ENCODE measurements around the gene XPO4.
"Not testable (repeated sequence)": the region's sequence is repeated elsewhere in the genome, so short reads cannot be mapped to it uniquely, and the experiment has no call there.

XPO4 gene

DNA sequence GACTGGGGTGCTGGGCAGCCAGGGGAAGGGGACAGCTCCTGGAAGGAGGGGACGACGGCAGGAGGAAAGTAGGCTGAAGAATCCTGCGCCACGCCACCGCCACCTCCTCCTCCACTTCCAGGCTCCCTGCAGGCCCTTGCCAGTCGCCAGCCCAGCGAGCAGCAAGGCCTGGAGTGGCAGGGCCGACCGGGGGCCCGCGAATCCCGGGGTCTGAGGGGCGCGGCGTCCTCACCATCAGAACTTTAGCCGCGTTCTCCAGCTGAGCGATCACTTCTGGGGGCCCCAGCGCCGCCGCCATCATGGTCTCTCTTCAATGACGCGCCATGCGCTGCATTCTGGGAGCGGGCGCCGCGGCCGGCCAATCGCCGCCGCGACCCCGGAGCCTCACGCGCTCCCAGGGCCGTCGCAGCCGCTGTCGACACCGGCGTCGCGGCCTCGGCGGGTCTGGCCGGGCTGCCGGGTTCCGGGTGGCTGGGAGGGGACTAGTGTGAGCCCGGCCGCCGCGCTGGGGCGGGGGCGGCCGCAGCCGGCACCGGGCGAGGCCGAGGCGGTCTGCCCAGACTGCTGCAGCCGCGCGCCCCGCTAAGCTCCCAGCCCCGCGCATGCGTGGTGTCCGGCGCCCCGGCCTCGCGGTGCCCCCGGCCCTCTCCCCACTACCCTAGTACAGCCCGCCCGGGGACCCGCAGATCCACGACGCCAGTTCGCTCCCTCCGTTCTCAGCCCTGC lies at the start of gene XPO4:
XPO4 (minus strand) TSS at position 309 of the 726 bp plus-strand sequence; CDS start at position 301, 8 bp downstream.
- DNase-seq: peak; percentile 88

DNA sequence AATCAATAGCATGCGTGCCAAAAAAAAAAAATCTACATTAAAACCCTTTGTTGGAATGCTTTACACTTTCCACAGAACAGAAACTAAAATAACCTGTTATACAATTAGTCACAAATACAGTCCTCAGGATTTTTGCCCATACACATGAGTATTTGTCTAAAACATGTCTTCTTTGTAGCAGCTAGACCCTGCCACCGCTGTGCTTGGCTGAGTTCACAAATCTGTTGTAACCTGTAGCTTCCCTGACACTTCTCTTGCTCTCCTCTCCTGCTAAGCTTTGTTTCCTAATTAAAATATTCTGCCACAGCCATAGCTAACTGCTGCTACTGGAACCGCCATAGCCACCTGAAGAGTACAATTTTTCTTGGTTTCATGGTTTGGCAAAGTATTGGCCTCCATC lies 45.5 kb upstream of the XPO4 start:
- DNase-seq: peak; percentile 11

DNA sequence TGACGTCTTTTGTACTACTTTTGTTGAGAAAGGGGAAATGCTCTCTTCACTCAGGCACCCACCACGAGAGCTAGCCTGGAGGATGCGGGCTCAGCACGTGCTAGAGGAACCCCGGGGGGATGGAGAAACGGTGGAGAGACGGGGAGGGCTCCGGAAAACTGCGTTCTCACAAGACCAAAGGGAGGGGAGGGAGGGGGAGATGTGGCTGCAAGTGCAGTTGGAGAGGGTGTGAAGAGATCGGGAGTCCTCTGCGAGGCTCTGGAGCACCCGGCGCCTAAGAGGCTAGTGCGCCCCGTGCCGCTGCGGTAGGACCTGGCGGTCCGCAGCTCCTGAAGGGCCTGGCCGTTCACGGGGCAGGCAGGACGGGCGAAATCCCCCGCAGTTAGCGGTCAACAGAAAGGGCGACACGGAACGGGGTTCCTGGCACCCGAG lies 43.4 kb upstream of the XPO4 start:
- DNase-seq: no peak

DNA sequence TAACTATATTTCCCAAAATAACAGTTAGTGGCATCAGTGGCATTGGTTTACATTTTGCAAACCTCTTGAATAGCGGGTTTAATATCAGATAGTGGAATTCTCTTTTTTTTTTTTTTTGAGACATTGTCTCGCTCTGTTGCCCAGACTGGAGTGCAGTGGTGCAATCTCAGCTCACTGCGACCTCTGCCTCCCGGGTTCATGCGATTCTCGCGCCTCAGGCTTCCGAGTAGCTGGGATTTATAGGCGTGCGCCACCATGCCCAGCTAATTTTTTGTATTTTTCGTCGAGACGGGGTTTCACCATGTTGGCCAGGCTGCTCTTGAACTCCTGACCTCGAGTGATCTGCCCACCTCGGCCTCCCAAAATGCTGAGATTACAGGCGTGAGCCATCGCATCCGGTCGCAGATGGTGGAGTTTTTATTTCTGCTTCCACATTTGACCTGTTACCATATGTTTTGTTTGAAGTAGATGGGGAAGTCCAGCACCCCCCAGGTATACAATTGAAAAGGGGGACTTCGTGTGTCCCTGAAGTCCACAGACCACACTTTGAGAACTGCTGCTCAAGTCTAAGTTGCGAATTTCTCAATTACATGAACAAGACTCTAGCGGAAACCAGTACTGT lies 40.5 kb upstream of the XPO4 start:
- DNase-seq: no peak

DNA sequence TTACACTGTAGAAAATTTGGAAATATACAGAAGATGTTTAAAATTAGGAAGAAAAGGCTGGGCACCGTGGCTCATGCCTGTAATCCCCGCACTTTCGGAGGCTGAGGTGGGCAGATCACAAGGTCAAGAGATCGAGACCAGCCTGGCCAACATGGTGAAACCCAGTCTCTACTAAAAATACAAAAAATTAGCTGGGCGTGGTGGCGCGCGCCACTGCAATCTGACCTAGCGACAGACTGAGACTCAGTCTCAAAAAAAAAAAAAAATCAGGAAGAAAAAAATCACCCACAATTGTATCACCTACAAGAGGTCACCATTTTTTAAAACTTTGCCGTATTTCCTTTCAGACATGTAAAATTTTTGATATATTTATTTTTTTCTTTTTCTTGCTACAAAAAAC lies 38.0 kb upstream of the XPO4 start:
- DNase-seq: not testable (repeated sequence)

DNA sequence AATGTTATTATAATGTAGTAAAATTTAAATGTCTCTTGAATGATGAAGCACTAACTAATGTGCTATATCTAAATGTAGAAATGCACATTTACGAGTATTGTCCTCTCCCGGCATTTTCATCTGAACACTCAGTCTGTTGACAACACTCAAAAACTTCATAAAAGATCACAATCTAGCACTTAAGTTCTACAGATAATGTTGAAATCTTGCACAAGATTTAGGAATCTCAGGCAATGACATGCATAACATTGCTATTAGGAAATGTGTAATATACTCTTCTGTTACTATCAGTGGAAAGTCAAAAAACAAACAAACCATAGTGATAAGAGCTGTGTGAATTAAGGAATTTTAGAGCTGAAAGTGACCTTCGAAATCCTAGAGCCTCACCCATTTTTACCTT lies 37.5 kb upstream of the XPO4 start:
- DNase-seq: no peak

DNA sequence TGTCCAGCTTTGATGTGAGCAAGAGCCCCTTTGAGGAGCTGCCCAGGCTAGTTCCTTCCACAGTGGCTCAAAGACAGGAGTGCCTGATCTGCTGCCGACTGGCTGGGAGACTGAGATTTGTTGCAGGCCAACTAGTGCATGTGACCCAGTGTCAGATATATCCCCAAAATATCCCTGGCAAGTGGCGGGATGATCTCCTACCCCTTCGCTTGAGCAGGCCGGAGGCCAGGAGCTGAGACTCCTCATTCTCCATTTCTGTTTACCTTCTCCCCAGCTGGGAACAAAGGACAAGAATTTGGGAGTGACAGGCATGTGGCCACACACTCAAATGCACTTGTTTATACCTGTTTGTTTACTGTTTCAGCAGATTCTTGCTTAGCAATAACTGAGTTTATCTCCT lies 37.1 kb upstream of the XPO4 start:
- no peak for DNase-seq

DNA sequence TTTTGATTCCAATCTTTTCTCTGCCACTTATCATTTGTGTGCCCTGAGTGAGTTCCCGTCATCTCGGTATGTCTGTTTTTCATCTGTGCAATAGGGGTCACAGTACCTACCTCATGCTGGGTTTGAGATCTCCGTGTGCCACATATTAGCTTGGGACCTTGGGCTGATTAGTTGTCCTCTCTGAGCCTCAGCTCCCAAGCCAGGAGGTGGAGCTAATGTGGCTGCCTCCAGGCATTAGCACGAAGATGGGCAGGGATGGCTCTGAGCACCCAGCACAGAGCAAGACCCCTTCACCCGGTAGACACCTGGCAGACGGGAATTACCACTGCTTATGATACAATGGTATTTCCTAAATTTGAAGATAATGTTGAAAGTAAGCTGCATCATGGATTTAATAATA lies 35.8 kb upstream of the XPO4 start:
- no peak for DNase-seq

DNA sequence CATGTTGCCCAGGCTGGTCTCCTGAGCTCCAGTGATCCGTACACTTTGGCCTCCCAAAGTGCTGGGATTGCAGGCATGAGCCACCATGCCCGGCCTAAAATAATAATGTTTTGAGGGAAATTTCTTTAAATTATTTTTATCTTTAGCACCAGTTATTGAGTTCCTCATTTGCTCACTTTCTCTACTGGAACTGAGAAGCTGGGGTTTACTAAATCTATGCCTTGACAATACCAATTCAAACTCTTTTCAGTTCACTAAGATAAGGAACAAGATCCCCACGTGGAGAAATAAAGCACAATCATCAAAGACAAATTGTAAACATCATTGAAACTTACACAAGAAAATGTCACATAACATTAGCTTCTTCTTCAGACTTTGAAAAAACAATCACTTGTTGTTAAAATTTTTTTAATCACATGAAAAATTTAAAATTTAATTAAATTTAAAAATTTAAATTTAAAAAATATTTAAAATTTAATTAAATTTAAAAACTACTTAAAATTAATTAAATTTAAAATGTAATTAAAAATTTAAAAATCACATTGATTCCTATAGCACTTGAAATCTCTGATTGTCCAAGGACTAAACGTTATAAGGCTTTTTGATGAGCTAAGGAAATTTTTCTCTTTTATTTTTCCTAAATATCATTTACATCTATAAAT lies 25.2 kb upstream of the XPO4 start:
- DNase-seq: no peak

DNA sequence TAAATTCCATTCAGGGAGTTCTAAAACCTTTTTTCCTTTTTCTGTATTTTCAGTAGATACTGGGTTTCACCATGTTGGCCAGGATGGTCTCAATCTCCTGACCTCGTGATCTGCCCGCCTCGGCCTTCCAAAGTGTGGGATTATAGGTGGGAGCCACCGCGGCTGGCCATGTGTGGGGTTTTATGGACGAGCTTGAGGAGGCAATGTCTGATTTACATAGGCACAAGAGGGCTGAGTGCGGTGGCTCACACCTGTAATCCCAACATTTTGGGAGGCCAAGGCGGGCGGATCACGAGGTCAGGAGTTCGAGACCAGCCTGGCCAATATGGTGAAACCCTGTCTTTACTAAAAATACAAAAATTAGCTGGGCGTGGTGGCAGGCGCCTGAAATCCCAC lies 22.8 kb upstream of the XPO4 start:
- DNase-seq: not testable (repeated sequence)

DNA sequence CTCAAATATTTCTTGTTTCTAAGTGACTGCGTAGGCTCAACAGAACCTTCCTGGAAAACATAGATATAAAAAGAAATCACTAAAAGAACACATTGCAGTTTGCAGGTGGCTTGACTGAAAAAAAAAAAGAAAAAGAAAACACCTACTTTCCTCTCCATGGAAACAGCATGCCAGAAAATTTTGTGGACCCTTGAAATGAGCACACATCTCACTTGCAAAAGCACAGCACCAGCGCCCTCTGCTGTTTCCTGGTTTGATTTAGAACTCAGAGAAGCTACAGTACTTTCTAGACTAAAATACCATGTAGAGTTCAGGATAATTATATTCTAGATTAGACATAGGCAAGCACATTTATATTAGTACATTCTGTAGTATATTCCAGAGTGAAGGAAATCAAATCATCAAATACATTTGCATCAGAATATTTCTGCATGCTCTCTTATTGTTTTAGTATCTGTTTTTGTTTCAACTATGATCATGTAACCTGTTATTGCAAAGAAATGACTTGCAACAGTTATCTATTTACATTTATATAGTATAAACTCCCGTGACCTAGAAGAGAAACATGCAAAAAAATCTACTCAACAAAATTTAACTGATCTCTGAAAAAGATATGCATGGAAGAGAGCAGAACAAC lies 22.3 kb upstream of the XPO4 start:
- DNase-seq: peak; percentile 94

DNA sequence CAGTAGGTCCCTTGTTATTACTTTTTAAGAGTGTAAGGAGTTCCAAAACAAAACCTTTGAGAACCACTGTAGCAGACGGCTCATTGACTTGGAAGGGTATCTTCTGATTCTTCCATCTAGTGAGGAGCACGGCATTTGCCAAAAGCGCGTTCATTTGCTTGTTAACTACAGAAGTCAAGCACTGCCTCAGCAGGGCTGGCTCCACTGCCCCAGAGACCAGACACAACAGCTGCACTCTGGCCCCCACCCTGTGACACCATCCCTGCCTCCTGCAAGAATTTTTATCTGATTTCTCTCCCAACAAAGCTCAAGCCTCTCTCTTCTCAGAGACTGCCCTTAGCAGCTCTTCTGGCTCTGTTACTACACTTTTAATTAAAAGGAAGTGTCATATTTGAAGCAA lies 20.7 kb upstream of the XPO4 start:
- no peak for DNase-seq

DNA sequence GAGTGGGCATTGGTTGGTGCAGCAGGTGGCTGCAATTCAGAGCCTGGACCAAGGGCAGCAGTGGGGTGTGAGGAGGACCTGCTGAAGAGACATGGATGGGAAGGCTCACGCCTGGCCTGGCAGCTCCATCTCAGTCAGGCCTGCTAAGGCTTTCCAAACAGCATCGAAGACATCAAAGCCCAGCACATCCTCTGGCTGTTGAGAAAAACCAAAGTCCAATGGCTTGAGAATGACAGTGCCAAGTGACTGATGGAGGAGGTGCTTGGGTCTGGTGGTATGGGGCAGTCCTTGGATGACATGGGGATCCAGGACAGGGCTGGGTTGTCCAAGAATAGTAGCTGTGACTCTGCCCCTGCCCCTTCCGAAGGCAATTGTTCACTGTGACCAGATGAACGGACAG lies 19.0 kb upstream of the XPO4 start:
- DNase-seq: no peak

DNA sequence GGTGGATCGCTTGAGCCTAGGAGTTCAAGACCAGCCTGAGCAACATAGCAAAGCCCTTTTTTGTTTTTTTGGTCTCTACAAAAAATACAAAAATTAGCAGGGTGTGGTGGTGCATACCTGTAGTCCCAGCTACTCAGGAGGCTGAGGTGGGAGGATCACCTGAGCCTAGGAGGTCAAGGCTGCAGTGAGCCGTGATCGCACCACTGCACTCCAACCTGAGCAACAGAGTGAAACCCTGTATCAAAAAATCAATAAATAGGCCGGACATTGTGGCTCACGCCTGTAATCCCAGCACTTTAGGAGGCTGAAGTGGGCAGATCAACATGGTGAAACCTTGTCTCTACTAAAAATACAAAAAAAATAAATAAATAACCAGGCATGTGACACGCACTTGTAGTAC lies 13.1 kb upstream of the XPO4 start:
- peak; percentile 25 for DNase-seq

DNA sequence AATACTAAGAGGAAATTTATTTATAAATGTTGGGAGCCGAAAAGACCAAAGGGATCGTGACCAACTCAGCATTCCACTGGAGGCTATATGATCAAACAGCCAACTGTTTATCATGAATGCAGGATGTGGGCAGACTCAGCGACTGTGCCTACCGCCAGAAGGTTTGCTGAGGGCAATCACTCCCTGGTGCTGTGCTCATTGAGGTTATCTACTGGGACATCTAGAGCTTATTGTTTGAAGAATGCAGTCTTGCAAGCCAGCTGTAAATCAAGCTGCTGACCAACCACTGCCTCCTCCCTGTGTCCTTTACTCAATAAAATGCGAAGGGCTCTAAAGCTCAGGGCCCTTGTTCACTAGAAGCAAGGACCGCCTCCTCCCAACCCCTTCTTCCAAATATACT lies 8.5 kb upstream of the XPO4 start:
- no peak for DNase-seq

DNA sequence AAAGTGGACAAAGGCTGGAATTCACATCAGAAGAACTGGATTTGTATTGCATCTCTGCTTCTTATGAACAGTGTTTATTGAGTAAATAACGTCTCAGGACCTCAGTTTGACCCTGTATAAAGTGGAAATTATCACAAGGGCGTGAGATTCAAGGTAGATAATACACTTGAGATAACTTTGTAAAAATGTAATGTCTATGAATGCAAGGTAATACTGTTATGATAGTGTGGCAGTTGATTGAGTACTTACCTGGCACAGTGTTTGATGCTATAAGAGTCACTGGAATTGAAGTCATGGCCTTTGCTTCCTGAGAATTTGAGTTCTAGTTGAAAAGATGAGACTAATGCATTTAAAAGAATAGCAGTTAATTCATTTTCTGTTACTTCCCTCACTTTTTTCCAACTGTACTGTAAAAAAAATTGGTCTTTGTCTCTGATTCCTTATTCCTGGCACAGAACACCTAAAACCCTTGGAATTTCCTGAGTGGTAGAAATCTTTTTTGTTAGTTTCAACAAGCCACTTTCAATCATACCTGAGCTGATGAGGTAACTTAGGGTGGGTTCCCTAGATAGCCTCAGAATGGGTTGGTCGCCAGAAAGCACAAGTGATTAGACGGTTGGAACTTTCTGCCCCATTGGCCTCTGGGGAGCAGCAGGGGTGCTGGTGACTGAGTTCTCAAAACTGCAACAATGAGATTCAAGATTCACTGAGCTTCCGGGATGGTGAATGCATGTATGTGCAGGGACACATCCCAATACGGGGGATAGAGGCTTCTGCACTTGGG lies 6.4 kb upstream of the XPO4 start:
- DNase-seq: no peak

DNA sequence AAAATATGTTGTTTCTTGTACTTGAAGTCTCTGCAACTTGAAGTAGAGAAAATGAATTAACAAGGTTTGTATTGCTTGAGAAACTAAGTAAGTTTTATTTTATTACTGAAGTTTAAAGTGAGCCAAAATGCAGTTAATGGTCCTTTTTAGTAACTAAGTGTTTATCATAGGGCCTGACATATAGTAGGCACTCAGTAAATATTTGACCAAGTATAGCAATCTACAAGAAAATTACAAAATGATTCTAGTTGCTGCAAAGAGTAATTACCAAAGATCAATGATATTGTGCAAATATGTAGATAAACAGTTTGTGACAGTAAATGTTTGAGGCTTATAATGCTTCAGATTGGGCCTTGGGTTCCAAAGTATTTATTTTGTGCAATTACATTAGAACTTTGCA lies 2.4 kb upstream of the XPO4 start:
- DNase-seq: no peak

DNA sequence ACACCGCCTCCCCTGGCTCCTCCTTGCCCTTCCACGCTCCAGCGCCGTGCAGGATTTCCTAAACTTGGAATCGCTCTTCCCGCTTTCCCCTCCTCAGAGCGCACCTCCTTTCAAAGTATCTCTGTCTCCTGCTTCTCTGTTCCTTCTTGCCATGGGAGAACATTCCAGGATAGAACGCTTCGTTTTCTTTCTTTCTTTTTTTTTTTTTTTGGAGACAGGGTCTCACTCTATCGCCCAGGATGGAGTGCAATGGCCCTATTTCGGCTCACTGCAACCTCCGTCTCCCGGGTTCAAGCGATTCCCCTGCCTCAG lies 574 bp upstream of the XPO4 start:
- DNase-seq: no peak

DNA sequence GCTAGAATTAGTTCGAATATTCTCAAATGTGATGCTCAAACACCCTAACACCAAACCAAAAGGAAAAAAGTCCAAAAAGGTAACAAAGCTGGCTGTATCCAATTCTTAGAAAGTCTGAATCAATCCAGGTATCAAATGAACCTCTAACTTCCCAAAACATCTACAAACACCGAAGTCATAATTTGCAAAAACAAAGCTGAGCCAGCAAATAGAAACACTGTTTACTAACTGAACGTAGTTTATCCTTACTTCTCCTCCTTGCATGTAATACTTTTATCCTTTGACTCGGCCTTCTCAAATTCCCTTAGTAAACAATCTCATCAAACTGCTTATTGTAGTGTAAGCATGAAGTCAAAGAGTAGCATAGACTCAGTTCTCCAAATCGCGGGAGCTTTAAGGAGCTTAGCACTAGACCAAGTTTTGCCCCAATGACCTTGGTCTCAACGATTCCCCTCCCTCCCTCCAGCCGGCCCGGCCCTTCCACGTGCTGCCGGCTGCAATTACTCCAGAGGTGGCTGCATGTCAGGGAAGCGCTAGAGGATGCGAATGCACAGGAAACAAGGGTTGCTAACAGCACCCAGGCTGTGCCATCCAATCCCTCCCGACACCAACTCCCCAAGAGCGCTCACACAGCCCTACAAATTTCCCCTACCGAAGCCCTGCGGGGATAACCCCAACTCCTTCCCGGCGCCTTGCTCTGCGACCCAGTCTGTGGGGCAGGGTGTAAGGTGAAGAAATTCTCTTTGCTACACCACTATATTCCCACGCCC lies 693 bp downstream of the XPO4 start:
- peak; percentile 72 for DNase-seq

DNA sequence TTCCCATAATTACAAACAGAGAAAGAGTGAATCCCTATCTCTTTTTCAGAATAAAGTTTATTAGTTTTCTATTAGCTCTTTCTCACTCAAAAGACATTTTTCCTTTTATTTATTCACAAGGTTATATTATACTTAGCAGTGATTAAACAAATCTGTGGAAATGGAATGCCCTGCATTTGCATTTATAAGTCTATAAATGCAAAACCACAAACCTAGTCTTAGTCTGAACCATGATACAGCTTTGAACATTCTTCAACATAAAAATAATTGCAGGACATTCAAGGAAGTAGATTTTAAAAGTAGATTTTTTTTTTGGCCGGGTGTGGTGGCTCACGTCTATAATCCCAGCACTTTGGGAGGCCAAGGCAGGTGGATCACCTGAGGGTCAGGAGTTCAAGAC lies 8.3 kb downstream of the XPO4 start:
- DNase-seq: no peak

DNA sequence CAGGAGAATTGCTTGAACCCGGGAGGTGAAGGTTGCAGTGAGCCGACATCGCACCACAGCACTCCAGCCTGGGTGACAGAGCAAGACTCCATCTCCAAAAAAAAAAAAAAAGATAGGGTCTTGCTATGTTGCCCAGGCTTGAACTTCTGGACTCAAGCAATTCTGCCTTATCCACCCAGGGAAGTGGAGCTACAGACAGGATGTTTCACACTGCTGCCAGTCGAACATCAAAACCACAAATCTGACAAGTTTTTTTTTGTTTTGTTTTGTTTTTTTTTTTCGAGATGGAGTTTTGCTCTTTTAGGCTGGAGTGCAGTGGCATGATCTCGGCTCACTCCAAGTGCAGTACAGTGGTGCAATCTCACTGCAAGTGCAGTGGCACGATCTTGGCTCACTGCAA lies 10.8 kb downstream of the XPO4 start:
- DNase-seq: no peak

DNA sequence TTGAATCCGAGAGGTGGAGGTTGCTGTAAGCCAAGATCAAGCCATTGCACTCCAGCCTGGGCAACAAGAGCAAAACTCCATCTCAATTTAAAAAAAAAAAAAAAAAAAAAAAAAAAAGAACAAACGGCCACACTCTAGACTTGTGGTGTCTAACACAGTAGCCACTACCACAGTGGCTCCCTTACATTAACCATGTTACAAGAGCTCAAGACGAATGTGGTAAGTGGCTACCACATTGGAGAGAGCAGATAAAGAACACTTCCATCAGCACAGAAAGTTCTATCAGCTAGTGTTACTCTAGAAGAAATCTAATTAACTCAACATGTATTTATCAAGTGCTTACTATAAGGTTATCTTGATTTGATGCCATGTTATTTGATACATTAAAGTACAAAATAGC lies 11.5 kb downstream of the XPO4 start:
- DNase-seq: no peak
